Measurements from ENCODE around the gene CCM2L. TPM values are rescaled to one million over a fixed set of nuclear protein-coding genes. Genes with fewer than 3 reads are reported as not detected.

Gene CCM2L
- polyA plus RNA-seq, 2 of the 4 experiments (the other 2 are of a cell fraction), result 0.05 to 0.18 TPM

DNA sequence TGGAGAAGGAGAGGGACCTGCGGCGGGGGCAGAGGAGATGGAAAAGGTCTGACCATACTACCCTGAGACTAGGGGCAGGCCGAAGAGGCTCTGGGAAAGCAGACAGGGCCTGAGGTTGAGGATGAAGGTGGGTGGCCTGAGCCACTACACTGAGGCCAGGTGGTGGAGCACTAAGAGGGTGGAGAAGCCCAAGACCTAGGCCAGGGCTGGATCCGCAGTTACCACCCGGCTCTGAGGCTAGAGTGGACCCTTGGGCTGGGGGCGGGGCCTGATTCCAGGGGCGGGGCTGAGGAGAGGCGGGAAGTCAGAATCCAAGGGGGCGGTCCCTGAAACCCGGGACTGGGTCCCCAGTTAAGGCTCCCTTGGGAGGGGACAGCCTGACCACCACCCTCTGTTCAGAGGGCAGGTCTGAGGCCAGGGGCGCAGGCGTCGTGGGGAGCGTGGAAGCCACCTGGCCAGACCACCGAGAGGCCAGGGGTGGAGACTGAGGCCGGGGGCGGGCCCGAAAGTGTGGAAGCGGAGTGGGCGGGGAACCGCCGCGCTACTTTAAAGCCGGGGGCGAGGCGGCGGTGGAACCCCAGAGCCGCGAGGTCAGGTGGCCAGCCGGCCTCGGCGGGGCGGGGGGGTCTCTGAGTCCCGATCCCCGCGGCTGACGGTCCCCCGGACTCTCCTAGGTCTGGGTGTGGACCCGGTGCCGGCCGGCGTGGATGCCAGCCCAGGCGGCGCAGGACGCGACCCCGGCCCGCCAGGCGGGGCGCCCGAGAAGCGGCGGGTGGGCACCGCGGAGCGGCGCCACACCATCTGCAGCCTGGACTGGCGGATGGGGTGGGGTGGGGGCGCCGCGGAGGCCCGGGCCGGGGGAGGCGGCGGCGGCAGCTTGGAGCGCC lies 8.3 kb downstream of the CCM2L start:
- FAIRE-seq, result no peak
- Histone ChIP-seq H3K9me3 (no peaks in the 10 kb centered on the region), H3K4me3 (peak overlapping the region; percentile 68), H3K27ac (peak overlapping the region; percentile 38 to 70; a peak in 4 of 6 replicates), H3K4me2 (peak overlapping the region; percentile 98), H3K4me1 (peaks cover 4% of the 10 kb centered on the region; the same call in 1 of the 3 replicates)
- ChIA-PET CTCF (interaction anchor here (0.9 to 5.2 kb wide), 6 partner anchors 11 to 172 kb away, joined by 3 to 69 read pairs (median 4); no protein-coding TSS in a partner anchor), POLR2A (no interaction called here)
- 0% methylated on average over 10 of the region's 67 CpGs for WGBS (ENCODE audit: missing lambda C conversion rate)
- TF ChIP-seq POLR2A (IDR thresholded peaks at IDR 0.05; ENCODE audit: low read length), result peak; percentile 21; the same call in 1 of the 2 replicates
- TF ChIP-seq ZNF302 (CRISPR knock-in tag; IDR thresholded peaks at IDR 0.05), result no peak
- TF ChIP-seq, protein P1, sequence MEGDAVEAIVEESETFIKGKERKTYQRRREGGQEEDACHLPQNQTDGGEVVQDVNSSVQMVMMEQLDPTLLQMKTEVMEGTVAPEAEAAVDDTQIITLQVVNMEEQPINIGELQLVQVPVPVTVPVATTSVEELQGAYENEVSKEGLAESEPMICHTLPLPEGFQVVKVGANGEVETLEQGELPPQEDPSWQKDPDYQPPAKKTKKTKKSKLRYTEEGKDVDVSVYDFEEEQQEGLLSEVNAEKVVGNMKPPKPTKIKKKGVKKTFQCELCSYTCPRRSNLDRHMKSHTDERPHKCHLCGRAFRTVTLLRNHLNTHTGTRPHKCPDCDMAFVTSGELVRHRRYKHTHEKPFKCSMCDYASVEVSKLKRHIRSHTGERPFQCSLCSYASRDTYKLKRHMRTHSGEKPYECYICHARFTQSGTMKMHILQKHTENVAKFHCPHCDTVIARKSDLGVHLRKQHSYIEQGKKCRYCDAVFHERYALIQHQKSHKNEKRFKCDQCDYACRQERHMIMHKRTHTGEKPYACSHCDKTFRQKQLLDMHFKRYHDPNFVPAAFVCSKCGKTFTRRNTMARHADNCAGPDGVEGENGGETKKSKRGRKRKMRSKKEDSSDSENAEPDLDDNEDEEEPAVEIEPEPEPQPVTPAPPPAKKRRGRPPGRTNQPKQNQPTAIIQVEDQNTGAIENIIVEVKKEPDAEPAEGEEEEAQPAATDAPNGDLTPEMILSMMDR (IDR thresholded peaks at IDR 0.05), result 0 out of 3 replicates have a peak, but pooled peaks have one; percentile 4
- no peak for TF ChIP-seq JUN (IDR thresholded peaks at IDR 0.05)
- DNase-seq (ENCODE audit: low read depth in 1 of 2, low spot score in 1 of 2), result peak; percentile 44 to 77
- peak; percentile 78 to 91 for ATAC-seq

DNA sequence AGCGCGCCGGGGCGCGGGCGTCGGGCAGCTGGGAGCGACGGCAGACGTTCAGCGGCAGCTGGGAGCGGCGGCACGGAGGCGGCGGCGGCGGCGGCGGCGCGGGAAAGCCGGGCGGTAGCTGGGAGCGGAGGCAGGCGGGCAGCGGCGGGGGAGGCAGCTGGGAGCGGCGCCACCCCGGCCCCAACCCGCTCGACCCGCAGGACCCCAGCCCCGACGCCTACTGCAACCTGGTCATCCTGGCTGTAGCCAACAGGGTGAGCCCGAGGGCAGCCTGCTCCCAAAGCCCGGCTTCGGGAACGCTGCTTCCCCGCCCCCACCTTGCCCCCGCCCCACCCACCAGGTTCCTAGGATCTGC lies 8.9 kb downstream of the CCM2L start:
- Histone ChIP-seq H3K9me3 (no peaks in the 10 kb centered on the region), H3K27ac (peak overlapping the region; percentile 38 to 70; a peak in 4 of 6 replicates), H3K4me2 (peak overlapping the region; percentile 98), H3K4me3 (peak overlapping the region; percentile 68), H3K4me1 (peaks cover 4% of the 10 kb centered on the region; the same call in 1 of the 3 replicates)
- DNase-seq (ENCODE audit: low read depth in 1 of 2, low spot score in 1 of 2) (peak; percentile 27 to 68), FAIRE-seq (no peak), ATAC-seq (peak; percentile 37 to 55; a peak in 3 of 6 replicates)
- ChIA-PET CTCF (interaction anchor here (5.2 kb wide), 1 partner anchor 11 kb away, joined by 69 read pairs; no protein-coding TSS in a partner anchor), POLR2A (no interaction called here)
- TF ChIP-seq JUN (IDR thresholded peaks at IDR 0.05) (0 out of 5 replicates have a peak, but pooled peaks of 1 of the 2 experiments have one; percentile 6), HOXA7 (CRISPR knock-in tag; IDR thresholded peaks at IDR 0.05) (no peak), NPAS2 (CRISPR knock-in tag; IDR thresholded peaks at IDR 0.05; ENCODE audit: borderline replicate concordance) (no peak), EHF (CRISPR knock-in tag; IDR thresholded peaks at IDR 0.05) (no peak)
- 1% methylated on average over 12 of the region's 42 CpGs for WGBS (ENCODE audit: missing lambda C conversion rate)

DNA sequence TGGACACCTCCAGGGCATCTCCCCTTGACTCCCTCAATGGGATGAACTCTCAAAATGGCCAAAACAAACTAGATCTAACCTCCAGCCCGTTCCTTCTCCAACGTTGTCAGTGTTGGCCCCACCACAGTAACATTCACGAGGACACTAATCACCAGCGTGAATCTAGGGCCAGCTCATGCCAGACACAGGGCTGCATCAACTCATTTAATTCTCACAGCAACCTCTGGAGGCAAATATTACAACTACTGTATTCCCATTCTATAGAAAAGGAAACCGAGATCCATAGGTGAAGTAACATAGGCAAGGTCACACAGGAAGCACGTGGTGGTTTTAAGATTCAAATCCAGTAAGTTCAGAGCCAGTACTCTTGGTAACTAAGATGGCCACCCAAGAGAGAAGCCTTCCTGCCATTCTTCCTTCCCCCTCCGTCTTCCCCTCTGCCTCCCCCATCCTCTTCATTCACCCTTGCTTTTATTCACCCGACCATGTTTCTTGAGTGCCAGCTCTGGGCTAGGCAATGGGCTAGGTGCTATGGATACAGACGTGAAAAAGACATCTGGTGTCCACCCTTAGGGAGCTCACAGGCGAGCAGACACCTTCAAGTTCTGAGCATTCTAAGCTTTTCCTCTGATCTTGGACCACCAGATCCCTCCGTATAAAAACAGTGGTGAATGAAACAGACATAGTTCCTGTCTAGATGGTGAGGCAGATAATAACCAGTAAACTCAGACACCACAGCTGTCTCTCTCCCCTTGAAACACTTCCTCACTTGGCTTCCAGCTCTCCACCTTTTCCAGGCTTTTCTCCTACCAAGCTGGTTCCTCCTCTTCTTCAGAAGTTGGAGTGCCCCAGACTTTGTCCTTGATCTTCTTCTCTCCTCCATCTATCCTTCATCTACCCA lies 9.6 kb downstream of the CCM2L start:
- FAIRE-seq, result no peak
- H3K4me1 ChIP-seq, result peaks cover 4% of the 10 kb centered on the region; the same call in 1 of the 3 replicates
- H3K4me2 ChIP-seq, result peak overlapping the region; percentile 98
- no peak for DNase-seq (ENCODE audit: low read depth in 1 of 2, low spot score in 1 of 2)
- H3K9me3 ChIP-seq, result no peaks in the 10 kb centered on the region
- ChIA-PET POLR2A (no interaction called here), CTCF (interaction anchor here (1.0 to 5.2 kb wide), 7 partner anchors 10 to 173 kb away, joined by 3 to 69 read pairs (median 3); no protein-coding TSS in a partner anchor)
- H3K4me3 ChIP-seq, result peak overlapping the region; percentile 68
- whole genome bisulfite sequencing (ENCODE audit: missing lambda C conversion rate), result 30% methylated on average over 11 of the region's 11 CpGs
- ATAC-seq, result no peak
- no peak overlapping the region for H3K27ac ChIP-seq
- TF ChIP-seq RFX5 (IDR thresholded peaks at IDR 0.05) (no peak), RAD21 (conservative IDR thresholded peaks at IDR 0.05 in 1 of 2, IDR thresholded peaks at IDR 0.05 in 1 of 2) (no peak), RARB (CRISPR knock-in tag; IDR thresholded peaks at IDR 0.05) (no peak), EHMT2 (IDR thresholded peaks at IDR 0.05; ENCODE audit: low read depth) (no peak), MAZ (IDR thresholded peaks at IDR 0.05; ENCODE audit: borderline replicate concordance, low read depth, low read length) (no peak), KDM1A (IDR thresholded peaks at IDR 0.05; ENCODE audit: low read depth) (no peak), EP300 (IDR thresholded peaks at IDR 0.05) (no peak), KDM5A (IDR thresholded peaks at IDR 0.05) (no peak), ZC3H11A (IDR thresholded peaks at IDR 0.05) (no peak), ZNF302 (CRISPR knock-in tag; IDR thresholded peaks at IDR 0.05) (no peak), CHD4 (IDR thresholded peaks at IDR 0.05; ENCODE audit: borderline replicate concordance) (no peak), PHF8 (IDR thresholded peaks at IDR 0.05; ENCODE audit: borderline replicate concordance, low read depth) (no peak)
- TF ChIP-seq, protein P2, sequence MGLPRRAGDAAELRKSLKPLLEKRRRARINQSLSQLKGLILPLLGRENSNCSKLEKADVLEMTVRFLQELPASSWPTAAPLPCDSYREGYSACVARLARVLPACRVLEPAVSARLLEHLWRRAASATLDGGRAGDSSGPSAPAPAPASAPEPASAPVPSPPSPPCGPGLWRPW (IDR thresholded peaks at IDR 0.05), result no peak
- TF ChIP-seq, protein P3, sequence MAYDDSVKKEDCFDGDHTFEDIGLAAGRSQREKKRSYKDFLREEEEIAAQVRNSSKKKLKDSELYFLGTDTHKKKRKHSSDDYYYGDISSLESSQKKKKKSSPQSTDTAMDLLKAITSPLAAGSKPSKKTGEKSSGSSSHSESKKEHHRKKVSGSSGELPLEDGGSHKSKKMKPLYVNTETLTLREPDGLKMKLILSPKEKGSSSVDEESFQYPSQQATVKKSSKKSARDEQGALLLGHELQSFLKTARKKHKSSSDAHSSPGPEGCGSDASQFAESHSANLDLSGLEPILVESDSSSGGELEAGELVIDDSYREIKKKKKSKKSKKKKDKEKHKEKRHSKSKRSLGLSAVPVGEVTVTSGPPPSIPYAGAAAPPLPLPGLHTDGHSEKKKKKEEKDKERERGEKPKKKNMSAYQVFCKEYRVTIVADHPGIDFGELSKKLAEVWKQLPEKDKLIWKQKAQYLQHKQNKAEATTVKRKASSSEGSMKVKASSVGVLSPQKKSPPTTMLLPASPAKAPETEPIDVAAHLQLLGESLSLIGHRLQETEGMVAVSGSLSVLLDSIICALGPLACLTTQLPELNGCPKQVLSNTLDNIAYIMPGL (CRISPR knock-in tag; IDR thresholded peaks at IDR 0.05; ENCODE audit: borderline replicate concordance), result no peak
- TF ChIP-seq, protein P4, sequence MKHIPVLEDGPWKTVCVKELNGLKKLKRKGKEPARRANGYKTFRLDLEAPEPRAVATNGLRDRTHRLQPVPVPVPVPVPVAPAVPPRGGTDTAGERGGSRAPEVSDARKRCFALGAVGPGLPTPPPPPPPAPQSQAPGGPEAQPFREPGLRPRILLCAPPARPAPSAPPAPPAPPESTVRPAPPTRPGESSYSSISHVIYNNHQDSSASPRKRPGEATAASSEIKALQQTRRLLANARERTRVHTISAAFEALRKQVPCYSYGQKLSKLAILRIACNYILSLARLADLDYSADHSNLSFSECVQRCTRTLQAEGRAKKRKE (CRISPR knock-in tag; IDR thresholded peaks at IDR 0.05; ENCODE audit: low read depth), result no peak
- TF ChIP-seq, protein P5, sequence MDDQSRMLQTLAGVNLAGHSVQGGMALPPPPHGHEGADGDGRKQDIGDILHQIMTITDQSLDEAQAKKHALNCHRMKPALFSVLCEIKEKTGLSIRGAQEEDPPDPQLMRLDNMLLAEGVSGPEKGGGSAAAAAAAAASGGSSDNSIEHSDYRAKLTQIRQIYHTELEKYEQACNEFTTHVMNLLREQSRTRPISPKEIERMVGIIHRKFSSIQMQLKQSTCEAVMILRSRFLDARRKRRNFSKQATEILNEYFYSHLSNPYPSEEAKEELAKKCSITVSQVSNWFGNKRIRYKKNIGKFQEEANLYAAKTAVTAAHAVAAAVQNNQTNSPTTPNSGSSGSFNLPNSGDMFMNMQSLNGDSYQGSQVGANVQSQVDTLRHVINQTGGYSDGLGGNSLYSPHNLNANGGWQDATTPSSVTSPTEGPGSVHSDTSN (IDR thresholded peaks at IDR 0.05), result no peak
